ENCODE results near the gene PHACTR1.
A peak's percentile ranks its signal among the peaks of the same experiment; 100 is the strongest.
"Not testable (repeated sequence)": the region's sequence is repeated elsewhere in the genome, so short reads cannot be mapped to it uniquely, and the experiment has no call there.

PHACTR1 gene

GRCh38 chr6:12903246-12903645 lies 186.7 kb downstream of the PHACTR1 start:
- DNase-seq (ENCODE audit: low read depth), result no peak

- DNase-seq (ENCODE audit: low read depth), result no peak
Measured at GRCh38 chr6:12909833-12910232, 193.3 kb downstream of the PHACTR1 start.

- no peak for DNase-seq (ENCODE audit: low read depth)
Measured at GRCh38 chr6:12911427-12911826, 194.9 kb downstream of the PHACTR1 start.

- no peak for DNase-seq (ENCODE audit: low read depth)
Measured at GRCh38 chr6:12913201-12913600, 196.6 kb downstream of the PHACTR1 start.

GRCh38 chr6:12916006-12916405 lies 199.4 kb downstream of the PHACTR1 start:
- DNase-seq (ENCODE audit: low read depth), result no peak

- no peak for DNase-seq (ENCODE audit: low read depth)
Measured at GRCh38 chr6:12916420-12917136, 200.0 kb downstream of the PHACTR1 start.

GRCh38 chr6:12921467-12921866 lies 204.9 kb downstream of the PHACTR1 start:
- no peak for DNase-seq (ENCODE audit: low read depth)

GRCh38 chr6:12923644-12924235 lies 207.2 kb downstream of the PHACTR1 start:
- DNase-seq (ENCODE audit: low read depth), result no peak

- no peak for DNase-seq (ENCODE audit: low read depth)
Measured at GRCh38 chr6:12924911-12925310, 208.3 kb downstream of the PHACTR1 start.

GRCh38 chr6:12927746-12928145 lies 211.2 kb downstream of the PHACTR1 start:
- no peak for DNase-seq (ENCODE audit: low read depth)

GRCh38 chr6:12929678-12930077 lies 213.1 kb downstream of the PHACTR1 start:
- DNase-seq (ENCODE audit: low read depth), result no peak

- DNase-seq (ENCODE audit: low read depth), result no peak
Measured at GRCh38 chr6:12931639-12932038, 215.1 kb downstream of the PHACTR1 start.

- no peak for DNase-seq (ENCODE audit: low read depth)
Measured at GRCh38 chr6:12935637-12936036, 219.1 kb downstream of the PHACTR1 start.

- no peak for DNase-seq (ENCODE audit: low read depth)
Measured at GRCh38 chr6:12937971-12938370, 221.4 kb downstream of the PHACTR1 start.

GRCh38 chr6:12939314-12939713 lies 222.7 kb downstream of the PHACTR1 start:
- DNase-seq (ENCODE audit: low read depth), result no peak

GRCh38 chr6:12941422-12941821 lies 224.9 kb downstream of the PHACTR1 start:
- no peak for DNase-seq (ENCODE audit: low read depth)

GRCh38 chr6:12943549-12943948 lies 227.0 kb downstream of the PHACTR1 start:
- DNase-seq (ENCODE audit: low read depth), result no peak

GRCh38 chr6:12944001-12944400 lies 227.4 kb downstream of the PHACTR1 start:
- no peak for DNase-seq (ENCODE audit: low read depth)

GRCh38 chr6:12944528-12944927 lies 228.0 kb downstream of the PHACTR1 start:
- DNase-seq (ENCODE audit: low read depth), result not testable (repeated sequence)

GRCh38 chr6:12947151-12947871 lies 230.7 kb downstream of the PHACTR1 start:
- peak; percentile 32 for DNase-seq (ENCODE audit: low read depth)

- DNase-seq (ENCODE audit: low read depth), result no peak
Measured at GRCh38 chr6:12947967-12948366, 231.4 kb downstream of the PHACTR1 start.

- DNase-seq (ENCODE audit: low read depth), result no peak
Measured at GRCh38 chr6:12950976-12951375, 234.4 kb downstream of the PHACTR1 start.

- no peak for DNase-seq (ENCODE audit: low read depth)
Measured at GRCh38 chr6:12951415-12951814, 234.8 kb downstream of the PHACTR1 start.
